ENCODE results near the gene BTBD9.

The BTBD9 gene

DNA sequence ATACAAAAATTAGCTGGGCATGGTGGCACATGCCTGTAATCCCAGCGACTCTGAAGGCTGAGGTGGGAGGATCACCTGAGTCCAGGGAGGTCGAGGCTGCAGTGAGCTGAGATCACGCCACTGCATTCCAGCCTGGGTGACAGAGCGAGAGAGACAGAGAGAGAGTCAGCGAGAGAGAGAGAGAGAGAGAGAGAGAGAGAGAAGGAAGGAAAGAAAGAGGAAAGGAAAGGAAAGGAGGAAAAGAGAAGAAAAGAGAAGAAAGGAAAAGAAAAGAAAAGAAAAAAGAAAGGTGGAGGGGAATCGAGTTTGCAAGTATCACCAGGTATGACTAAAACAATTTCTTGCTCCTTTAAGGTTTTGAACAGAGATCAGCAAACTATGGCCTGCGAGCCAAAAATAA lies 152.3 kb downstream of the BTBD9 start:
- CTCF ChIA-PET = interaction anchor here (1.6 kb wide), 1 partner anchor 150 kb away, joined by 4 read pairs; no protein-coding TSS in a partner anchor
- POLR2A ChIA-PET = no interaction called here

GRCh38 chr6:38485488-38485887 lies 154.2 kb downstream of the BTBD9 start:
- CTCF ChIA-PET = interaction anchor here (5.4 kb wide), 1 partner anchor 8 kb away, joined by 40 read pairs; no protein-coding TSS in a partner anchor
- POLR2A ChIA-PET = no interaction called here
- no peak for DNase-seq (ENCODE audit: low read depth, low spot score)
- H3K4me3 ChIP-seq (ENCODE audit: low read depth, low read length) = no peak overlapping the region
- TF ChIP-seq CTCF (IDR thresholded peaks at IDR 0.05; ENCODE audit: insufficient read depth, low read length, missing control alignments) = no peak

More for the DNA sequence above, 152.3 kb downstream of the BTBD9 start:
- no peak overlapping the region for H3K4me3 ChIP-seq (ENCODE audit: low read depth, low read length)
- no peak for TF ChIP-seq CTCF (IDR thresholded peaks at IDR 0.05; ENCODE audit: insufficient read depth, low read length, missing control alignments)
- no peak for DNase-seq (ENCODE audit: low read depth, low spot score)

GRCh38 chr6:38484656-38485055 lies 155.1 kb downstream of the BTBD9 start:
- CTCF ChIA-PET = interaction anchor here (5.4 kb wide), 1 partner anchor 9 kb away, joined by 40 read pairs; no protein-coding TSS in a partner anchor
- no peak overlapping the region for H3K4me3 ChIP-seq (ENCODE audit: low read depth, low read length)
- POLR2A ChIA-PET = no interaction called here
- DNase-seq (ENCODE audit: low read depth, low spot score) = no peak
- TF ChIP-seq CTCF (IDR thresholded peaks at IDR 0.05; ENCODE audit: insufficient read depth, low read length, missing control alignments) = no peak

DNA sequence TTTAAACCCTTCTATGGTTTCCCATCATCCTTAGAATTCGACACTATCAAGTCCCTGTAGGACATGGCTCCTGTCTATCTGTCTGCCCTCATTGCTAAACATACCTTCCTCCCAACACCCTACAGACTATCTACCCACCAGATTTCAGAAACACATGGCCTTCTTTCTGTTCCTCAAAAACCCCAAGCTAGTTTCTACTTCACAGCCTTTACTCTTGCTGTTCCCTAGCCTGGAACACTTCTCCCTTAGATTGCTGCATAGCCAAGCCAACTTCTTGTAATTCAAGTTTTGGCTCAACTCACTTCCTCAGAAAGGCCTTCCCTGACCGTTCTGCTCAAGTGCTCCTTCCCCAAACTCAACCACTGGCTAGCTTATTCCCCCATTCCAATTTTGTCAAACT lies 156.2 kb downstream of the BTBD9 start:
- POLR2A ChIA-PET = no interaction called here
- TF ChIP-seq CTCF (IDR thresholded peaks at IDR 0.05; ENCODE audit: insufficient read depth, low read length, missing control alignments) = no peak
- H3K4me3 ChIP-seq (ENCODE audit: low read depth, low read length) = no peak overlapping the region
- no peak for DNase-seq (ENCODE audit: low read depth, low spot score)
- CTCF ChIA-PET = interaction anchor here (1.0 to 5.4 kb wide), 2 partner anchors 10 to 11 kb away, joined by 4 to 40 read pairs; no protein-coding TSS in a partner anchor

- DNase-seq (ENCODE audit: low read depth, low spot score) = peak; percentile 12
- POLR2A ChIA-PET = no interaction called here
- CTCF ChIA-PET = interaction anchor here (5.4 kb wide), 1 partner anchor 11 kb away, joined by 40 read pairs; no protein-coding TSS in a partner anchor
- no peak for TF ChIP-seq CTCF (IDR thresholded peaks at IDR 0.05; ENCODE audit: insufficient read depth, low read length, missing control alignments)
- H3K4me3 ChIP-seq (ENCODE audit: low read depth, low read length) = no peak overlapping the region
These were observed 157.3 kb downstream of the BTBD9 start for GRCh38 chr6:38482466-38482865.

DNA sequence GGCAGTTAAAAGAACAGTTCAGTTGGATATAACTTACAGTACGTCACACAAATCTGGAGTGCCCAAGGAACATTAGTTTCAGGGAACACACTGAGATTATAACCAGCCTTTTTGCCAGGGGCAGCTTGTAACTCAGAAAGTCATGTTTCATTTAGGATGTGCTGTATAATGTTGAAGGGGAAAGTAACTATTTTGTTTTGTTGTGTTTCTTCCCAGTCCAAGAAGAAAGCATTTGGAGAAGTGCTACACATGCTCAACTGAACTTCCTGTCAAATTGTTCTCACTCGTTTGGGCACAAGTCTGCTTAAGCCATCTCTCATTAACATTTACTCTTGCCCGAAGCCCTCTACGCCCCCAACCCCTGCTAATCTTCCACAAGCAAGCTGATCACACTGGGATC lies 157.9 kb downstream of the BTBD9 start:
- no peak overlapping the region for H3K4me3 ChIP-seq (ENCODE audit: low read depth, low read length)
- no peak for TF ChIP-seq CTCF (IDR thresholded peaks at IDR 0.05; ENCODE audit: insufficient read depth, low read length, missing control alignments)
- ChIA-PET POLR2A (no interaction called here), CTCF (interaction anchor here (1.0 to 5.4 kb wide), 2 partner anchors 12 to 691 kb away, joined by 3 to 40 read pairs; no protein-coding TSS in a partner anchor)
- DNase-seq (ENCODE audit: low read depth, low spot score) = no peak

Measured in AG04449 (cell line).